Esophagus mucosa (tissue), 1 donor: ENCODE results near the gene NMNAT3. TPM values are rescaled to one million over a fixed set of nuclear protein-coding genes. Genes with fewer than 3 reads are reported as not detected.
"Not testable (repeated sequence)": the region's sequence is repeated elsewhere in the genome, so short reads cannot be mapped to it uniquely, and the experiment has no call there.

Source experiments
- ATAC-seq: fragments of 200-7000 bp; cut with Tn5 transposase; one replicate; pipeline ENCODE4 v1.9.1; 2020
- total RNA-seq: library from RNA; stranded (reverse); gene quantifications from one replicate; pipeline ENCODE4 v1.2.4, GENCODE V29; 2023
- donor health status: DM: yes; HTN: yes; CAD: no.

Gene NMNAT3
- total RNA-seq, 1 donor from 2014 or later, result 5.4 TPM

DNA sequence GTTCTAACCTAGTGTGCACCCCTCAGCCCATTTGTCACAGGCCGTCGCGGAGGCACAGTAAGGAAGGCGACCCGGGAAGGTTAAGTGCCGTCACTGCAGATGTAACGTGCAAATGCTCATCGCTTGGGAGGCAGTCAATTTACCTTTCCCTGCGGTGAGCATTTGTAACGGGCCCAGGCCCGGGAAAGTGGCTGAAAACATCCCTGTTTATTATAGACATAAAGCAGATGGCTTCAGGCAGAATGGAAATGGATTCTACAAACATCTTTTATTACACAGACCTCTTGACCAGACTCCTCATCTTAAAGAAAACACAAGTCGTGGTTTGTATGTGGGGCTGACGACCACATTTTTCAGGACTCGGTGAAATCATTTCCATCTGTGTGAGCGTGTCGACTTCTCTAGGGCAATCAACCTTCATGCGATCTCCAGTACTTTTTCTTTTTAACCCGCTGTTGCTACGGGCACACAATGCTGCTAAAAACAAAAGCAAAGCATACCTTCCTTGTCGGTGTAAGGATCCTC, 43.6 kb downstream of the NMNAT3 start:
- ATAC-seq, result no peak

DNA sequence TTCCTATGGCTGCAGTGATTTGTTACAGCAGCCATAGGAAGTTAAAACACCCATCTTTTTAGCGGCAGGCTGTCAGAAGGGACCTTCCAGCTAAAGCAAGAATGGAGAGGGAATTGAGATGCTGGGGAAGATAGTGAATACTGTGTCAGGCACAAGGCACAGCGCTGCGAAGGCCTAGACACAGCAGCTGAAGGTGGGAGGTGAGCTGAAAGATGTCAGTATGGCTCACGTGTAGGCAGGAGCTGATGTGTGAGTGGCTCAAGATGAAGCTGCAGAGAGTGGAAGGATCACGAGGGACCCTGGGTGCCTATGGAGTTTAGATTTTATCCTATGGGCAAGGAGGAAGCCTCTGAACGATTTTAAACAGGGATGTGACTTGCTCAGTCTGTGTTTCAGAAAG, 44.3 kb downstream of the NMNAT3 start:
- no peak for ATAC-seq

DNA sequence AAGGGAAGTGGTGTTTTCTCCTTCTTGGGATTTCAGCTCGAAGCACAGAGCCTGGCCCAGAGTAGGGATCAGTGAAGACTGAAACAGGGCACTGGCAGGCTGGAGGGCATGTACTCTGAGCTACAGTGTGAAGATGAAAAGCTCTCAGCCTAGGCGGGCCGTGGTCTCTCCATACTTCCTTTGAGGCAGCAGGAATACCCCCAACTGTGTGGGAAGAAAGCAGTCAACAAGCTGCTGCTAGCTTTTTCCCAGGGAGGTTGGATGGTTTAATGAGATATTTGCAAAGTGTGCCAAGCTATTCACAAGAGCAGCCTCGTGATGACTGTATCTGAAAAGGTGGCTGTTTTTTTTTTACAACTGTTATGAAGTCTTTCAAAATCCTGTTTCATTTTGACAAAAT, 47.2 kb downstream of the NMNAT3 start:
- ATAC-seq, result no peak

DNA sequence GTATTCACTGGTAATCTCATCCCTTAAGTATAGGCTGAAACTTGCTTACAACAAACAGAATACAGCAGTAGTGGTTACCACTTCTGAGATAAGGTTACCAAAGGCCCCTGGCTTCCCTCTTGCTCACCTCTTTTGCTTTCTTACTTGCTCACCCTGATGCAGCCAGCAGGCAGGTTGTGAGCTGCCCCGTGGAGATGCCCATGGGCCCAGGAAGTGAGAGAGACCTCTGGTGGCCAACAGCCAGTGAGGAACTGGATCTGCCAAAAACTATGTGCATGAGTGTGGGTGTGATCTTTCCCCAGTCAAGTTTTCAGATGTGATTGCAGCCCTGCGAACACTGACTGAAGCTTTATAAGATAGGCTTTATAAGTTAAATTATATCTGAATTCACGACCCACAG, 48.7 kb downstream of the NMNAT3 start:
- ATAC-seq, result peak; percentile 75

DNA sequence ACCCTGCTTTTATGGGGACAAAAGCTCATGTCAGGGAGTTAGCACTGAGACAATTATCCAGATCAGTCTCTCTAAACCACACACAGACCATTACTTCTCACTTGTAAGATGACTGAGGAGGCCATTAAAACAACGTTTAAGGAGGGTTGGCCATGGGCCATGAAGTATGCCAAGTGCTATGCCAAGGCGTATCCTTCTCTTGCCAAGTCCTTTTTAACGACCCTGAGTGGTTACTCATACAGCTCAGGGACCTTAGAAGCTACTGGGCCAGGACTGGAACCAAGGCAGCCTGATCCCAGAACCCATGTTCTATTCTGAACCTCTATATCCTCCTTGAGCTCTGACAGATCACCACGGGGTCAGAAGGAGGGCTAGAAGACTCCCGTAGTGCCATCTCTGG, 50.0 kb downstream of the NMNAT3 start:
- no peak for ATAC-seq

DNA sequence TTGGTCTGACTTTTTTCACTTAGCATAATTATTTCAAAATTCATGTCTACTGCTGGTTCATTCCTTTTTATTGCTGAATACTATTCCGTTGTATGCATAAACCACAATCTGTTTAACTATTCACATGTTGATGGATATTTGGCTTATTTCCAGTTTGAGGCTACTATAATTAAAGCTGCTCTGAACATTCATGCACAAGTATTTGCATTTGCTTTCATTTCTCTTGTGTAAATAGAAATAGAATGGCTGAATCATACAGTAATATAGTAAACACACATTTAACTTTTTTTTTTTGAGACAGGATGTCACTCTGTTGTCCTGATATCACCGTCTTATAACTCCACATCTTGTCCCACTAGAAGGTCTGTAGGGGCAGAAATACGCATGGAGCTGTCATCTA, 57.3 kb downstream of the NMNAT3 start:
- no peak for ATAC-seq

DNA sequence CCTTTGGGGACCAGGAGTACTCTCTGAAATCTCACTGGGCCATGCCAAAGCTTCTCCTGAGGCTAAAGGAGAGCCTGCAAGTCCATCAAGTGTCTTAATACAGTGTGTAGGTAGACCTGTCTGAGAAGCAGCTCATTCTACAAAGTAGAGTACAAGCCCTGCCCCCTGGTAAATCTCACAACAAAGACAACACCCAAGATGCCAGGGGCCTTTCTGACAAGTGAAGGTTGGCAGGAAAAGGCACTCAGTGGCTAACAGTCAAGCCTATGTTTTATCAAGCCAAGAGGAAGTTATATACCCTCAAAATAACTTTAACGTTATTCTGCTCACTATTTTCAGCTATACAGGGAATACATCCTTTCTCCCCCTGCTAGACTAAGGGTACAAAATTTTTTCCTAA, 58.3 kb downstream of the NMNAT3 start:
- peak; percentile 42 for ATAC-seq

DNA sequence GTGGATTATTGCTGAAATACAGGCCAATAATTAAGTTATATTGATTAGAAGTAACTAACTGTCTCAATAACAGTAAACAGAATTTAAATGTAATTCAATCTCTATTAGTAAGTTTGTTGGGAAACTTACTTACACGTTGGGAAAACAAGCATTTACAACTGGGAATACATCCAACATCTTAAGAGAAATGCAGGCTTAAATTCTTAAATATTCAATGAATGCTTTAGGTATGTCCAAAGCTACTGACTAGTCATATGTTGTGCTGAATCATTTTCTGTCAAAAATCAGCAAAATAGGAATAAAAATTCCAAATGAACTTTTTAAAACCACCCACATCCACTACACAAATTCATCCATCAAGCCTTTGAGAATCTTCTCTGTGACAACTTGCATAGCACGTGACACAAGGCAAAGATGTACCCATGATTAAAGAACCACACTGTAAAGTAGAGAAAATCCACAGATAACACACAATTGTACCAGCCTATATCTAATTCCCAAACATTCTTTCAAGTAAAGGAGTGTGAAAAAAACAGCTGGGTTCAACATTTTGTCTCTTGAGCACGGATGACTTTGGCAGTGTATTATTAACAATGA, 60.0 kb downstream of the NMNAT3 start:
- ATAC-seq, result no peak

DNA sequence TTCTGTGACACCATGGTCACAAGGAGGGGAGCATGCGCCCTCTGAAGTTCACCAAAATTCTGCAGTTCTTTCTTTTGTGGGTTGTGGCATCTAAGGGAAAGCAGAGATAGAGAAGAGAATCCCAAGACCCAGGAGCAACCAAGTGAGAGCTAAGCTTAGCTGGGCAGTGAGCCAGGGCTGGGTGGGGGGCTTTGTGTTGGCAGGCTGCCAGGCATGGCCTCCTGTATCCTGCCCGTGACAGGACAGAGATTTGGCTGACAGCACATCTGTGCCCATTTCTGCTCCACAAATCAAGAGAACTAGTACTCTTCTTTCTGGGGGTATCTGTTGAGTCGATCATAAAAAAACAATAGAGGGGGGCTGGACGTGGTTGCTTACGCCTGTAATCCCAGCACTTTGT, 66.2 kb downstream of the NMNAT3 start:
- no peak for ATAC-seq

DNA sequence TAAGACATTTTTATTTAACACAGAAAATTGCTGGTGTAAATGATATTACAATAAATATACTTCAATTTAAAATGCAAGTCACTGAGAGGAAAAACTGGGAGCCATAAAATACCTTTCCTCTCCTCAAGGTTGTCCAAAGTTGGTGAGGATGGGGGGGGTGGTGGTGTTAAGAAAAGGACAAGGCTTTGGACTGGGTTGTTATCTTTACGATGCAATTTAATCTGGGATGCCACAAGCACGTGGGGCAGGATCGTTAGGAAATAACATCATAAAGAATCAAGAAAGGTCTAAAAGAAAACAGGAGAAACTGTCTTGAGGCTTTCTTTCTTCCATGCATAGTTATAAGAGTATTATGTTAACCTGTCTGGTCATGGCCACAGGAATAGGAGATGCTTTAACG, 66.9 kb downstream of the NMNAT3 start:
- ATAC-seq, result no peak

DNA sequence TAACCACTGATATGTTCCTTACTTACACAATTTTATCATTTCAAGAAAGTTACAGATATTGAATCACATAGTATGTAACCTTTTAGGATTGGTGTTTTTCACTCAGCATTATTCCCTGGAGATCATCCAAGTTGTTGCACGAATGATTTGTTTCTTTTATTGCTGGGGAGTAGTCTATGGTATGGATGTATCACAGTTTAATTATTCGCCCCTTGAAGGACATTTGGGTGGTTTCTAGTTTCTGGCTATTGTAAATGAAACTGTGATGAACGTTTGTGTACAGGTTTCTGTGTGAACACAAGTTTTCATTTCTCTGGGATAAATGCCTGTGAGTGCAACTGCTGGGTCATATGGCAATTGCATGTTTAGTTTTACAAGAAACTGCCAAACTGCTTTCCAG, 68.8 kb downstream of the NMNAT3 start:
- no peak for ATAC-seq

DNA sequence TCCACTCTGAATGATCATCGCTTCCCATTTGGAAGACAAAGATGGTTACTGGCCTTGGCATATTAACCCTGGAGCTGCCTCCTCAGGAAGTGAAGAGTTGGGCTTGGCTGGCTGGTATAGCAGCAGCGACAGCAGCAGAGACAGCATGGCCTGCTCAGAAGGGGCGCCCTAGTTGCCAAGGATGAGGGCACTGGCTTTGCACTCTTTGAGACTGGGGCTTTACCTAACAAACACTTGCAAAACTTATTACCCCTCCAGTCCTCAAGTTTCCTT, 69.7 kb downstream of the NMNAT3 start:
- ATAC-seq, result no peak

DNA sequence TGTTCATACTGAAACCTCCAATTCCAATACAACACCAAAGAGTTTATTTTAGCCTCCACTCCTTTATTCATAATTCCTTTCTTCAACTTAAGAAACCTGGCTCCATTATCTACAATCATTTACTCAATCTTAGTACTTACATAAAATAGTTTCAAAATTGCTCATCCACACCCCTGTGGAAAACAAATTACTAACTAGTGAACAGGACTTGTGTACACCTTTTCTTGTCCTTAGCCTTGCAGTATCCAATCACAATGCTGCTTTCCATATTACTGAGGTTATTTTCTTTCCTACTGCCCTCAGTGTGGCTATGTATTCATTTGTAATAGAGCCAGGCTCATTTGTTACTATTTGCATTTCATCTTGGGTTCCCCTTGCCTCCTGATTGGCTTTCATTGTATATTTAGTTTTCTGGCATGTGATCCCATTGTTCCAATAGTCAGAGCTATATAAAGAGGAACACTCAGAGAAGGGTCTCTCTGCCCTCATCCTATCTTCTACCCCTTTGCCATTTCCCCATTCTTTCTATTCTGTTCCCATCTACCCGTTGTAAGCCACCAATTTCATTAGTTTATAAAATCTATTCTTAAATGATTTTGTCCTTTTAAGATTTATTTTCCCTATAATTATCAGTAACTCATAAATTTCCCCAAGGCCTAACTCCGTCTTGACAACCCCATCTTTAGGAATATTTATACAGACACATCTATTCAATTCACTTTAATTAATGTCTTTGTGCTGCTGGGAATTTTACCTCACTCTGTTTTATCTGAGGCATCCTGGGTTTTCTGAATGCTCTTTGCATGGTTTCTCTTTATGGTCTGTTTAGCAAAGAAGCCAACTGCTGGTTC, 70.3 kb downstream of the NMNAT3 start:
- ATAC-seq, result no peak

DNA sequence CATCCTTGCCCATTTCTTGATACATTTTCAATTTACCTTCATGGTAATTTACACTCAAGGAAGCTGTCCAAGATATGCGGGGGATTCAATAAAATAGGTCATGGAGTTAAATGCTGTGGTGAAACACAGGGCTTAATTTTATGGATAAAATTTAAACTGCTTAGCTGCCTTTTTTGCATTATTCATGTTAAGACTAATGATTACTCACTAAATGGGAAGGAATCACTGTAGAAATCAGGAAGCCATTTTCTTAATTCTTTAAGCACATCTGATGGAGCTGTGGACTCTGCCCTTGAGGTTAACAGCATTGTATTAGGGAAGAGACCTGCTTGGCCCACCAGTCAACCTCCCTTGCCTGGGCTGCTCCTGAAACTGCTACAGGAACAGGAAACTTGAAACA, 75.8 kb downstream of the NMNAT3 start:
- ATAC-seq, result no peak

DNA sequence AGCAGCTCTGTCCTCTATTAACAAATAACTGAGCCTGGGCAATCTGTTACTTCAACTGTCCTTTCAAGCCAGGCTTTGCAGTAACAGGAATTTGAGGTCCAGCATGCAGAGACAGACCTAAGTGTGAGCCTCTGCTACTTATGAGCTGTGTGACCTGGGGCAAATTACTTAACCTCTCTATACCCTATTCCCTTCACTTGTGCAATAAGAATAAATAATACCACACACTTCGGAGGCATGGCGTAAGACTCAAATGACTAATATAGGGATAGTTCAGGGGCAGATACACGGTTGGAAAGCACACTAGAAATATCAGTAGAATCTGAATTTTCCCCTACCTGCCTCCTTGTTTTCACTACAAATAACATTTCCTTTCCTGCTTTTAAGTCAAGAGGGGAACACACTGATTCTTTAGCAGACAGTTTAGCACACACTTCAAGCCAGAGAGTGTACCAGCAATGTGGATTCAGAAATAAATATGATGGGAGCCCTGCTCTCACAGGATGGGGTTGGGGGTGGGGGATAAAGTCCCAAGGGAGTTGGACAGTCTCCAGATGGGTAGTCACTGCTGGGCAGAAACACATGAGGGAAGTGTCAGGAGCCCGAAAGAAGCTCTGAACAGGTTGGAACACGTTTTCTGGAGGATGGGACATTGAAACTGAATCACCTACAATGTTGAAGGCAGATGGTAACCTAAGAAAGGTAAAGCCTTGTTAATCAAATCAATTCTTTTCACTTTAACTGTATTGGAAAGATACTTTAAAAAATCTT, 76.4 kb downstream of the NMNAT3 start:
- peak; percentile 97 for ATAC-seq

DNA sequence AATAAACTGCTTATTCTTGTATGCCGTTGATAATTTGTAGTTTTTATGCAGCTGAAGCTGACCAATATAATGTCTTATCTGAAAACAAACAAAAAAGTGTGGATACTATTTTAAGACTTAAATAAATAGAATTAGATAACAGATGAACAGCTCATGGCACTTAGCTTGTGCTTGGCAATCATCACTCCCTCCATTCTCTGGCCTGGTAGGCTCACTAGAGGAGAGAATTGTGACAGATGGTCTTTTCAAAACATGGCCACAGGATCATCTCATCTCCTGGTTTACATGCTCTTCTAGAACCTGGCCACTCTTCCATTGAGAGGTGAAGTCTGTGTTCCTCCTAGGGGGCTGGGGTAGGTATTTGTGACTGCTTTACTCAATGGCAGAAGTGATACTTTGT, 79.8 kb downstream of the NMNAT3 start:
- ATAC-seq, result no peak

DNA sequence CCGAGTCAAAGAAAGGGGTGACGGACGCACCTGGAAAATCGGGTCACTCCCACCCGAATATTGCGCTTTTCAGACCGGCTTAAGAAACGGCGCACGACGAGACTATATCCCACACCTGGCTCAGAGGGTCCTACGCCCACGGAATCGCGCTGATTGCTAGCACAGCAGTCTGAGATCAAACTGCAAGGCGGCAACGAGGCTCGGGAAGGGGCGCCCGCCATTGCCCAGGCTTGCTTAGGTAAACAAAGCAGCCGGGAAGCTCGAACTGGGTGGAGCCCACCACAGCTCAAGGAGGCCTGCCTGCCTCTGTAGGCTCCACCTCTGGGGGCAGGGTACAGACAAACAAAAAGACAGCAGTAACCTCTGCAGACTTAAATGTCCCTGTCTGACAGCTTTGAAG, 86.6 kb downstream of the NMNAT3 start:
- not testable (repeated sequence) for ATAC-seq

DNA sequence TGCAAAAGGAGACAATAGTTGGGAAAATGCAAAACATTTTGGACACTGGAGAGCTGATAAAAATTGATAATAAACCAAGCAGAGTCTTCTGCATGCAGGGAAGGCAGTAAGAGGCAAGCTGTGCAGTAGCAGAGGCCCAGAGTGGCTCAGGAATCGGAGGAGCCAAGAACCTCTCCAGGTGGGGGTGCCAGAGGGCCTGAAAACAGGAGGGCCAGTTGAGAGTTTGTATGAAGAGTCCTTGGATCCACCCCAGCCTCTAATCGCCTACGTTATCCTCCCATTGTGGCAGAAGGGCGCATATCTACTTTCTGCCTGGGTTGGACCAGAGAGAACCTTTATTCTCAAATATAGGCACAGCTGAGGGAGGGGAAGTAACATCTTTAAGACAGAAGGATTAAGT, 89.3 kb downstream of the NMNAT3 start:
- ATAC-seq, result peak; percentile 83

DNA sequence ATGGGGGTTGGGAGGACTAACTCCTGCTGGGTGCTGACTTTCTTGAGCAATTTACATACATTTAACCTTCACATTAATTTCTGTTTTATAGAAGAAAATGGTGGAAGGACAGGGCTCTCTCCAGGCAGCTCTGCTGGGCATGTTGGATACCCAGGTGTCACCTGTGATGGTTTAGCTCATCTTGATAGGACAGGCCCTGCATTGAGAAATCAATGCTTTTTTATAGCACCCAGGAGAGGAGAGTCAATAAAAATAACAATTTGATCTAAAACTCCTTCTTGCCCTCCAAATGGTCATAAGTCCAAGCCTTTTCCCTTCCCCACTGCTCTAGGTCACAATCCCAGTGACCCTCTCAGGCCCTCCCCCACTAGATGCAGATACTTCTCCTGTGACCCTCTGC, 90.0 kb downstream of the NMNAT3 start:
- ATAC-seq, result no peak

DNA sequence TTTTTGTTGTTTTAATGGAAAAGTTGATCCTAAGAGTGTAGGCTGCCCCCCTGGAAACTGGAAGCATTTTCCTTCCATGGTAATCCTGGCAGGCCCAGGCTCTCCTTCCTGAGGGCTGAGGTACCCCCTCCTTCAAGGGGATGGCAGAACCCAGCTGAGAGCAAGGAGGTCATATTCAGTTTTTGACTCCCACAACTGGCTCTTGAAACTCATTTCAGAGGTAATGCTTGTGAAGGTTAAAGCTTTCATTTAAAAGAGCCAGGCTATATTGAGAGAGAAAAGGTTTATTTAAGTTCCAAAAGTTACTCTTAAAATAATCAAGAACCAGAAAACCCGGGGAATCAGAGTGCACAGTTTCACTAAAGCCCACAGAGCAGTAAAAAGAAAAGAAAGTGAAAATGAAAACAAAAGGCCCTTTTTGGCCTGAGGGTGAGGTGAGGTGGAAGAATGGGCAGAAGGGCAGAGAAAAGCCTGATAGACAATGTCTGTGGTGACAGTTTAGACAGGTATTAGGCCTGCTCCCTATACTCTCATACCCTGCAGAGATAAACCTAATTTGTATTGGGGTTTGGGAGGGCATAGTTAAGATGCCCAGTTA, 91.3 kb downstream of the NMNAT3 start:
- ATAC-seq, result no peak

DNA sequence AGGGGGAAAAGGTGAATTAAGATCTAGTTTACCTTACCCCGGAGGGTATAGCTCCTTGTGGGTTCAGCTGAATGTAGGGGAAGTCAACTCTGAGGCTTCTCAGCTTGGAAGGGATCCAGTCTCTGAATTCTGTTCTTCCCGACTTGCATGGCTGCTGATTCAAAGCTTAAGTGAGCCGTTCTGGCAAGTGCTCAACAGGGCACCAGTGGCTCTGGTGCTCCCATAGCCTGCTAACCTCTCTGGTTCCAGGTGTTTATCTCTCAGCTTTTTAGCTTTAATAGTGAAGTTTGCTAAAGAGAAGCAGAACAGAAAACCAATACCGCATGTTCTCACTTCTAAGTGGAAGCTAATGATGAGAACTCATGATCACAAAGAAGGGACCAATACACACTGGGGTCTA, 92.0 kb downstream of the NMNAT3 start:
- ATAC-seq, result no peak

DNA sequence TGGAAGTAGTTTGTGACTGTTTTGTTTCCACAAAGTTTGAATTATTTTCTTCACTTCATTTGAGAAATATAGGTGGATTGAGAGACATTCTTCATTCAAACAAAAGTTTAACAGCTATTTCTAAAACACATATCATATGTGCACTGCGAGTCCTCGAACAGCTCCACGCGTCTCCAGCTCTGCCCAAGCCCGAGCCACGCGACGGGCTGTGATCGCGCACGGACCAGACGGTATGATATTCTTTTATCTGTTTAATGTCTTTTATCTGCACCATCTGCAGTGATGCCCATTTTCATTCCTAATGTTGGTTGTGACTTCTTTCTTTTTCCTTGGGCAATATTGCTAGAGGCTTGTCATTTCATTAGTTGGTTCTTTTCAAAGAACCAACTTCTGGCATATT, 94.1 kb downstream of the NMNAT3 start:
- not testable (repeated sequence) for ATAC-seq

DNA sequence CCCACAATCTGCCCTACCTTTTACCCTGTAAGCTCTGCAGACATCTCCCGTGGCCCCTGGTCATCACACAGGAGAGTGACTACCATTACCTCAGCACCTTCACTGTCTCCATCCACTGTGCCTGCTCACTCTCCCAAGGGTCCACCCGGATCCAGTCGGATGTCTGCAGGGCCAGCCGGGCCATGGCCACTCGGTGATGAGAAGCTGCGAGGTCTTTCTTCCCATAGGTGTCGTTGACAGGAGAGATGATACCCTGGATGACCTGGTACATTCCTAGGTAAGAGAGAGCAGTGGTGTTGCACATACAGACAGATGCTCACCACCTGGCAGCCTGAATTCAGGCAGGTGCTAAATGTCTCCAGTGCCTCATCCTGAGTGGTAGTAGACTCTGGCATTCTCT, 99.0 kb downstream of the NMNAT3 start:
- ATAC-seq, result no peak
